Peyer's patch (tissue), 4 donors: Measurements from ENCODE around the gene HES5. TPM values are rescaled to one million over a fixed set of nuclear protein-coding genes. Genes with fewer than 3 reads are reported as not detected.

Source experiments
- DNase-seq, 3 donors: peaks; one replicate each; pipeline ENCODE4 v3.0.0-alpha.2; 2017 to 2019
- H3K27ac ChIP-seq, 4 donors: fragments of 200-600 bp; sonication (generic); one replicate each; pipeline ENCODE4 v1.5.1; 2016 to 2019
- H3K27me3 ChIP-seq, 2 donors: fragments of 200-600 bp; sonication (generic); one replicate each; pipeline ENCODE4 v1.5.1; 2019
- H3K36me3 ChIP-seq, 3 donors: fragments of 200-600 bp; sonication (generic); one replicate each; pipeline ENCODE4 v1.5.1; 2016 to 2019
- H3K4me1 ChIP-seq, 4 donors: fragments of 200-600 bp; sonication (generic); one replicate each; pipeline ENCODE4 v1.5.1; 2016 to 2019
- H3K4me3 ChIP-seq, 4 donors: fragments of 200-600 bp; sonication (generic); 1 replicate in 3 of 4; 2 replicates in 1 of 4; pipeline ENCODE4 v1.5.1; 2016 to 2019; ENCODE audit warnings: mild to moderate bottlenecking in 1 of 4
- H3K9me3 ChIP-seq, 4 donors: fragments of 200-600 bp; sonication (generic); one replicate each; pipeline ENCODE4 v1.5.1; 2016 to 2019; ENCODE audit warnings: mild to moderate bottlenecking in 1 of 4
- POLR2A ChIP-seq, 2 donors: fragments of 450-650 bp; IDR thresholded peaks; one replicate each; pipeline ENCODE4 v1.5.1; 2017; ENCODE audit warnings: antibody characterized with exemption in 2 of 2, mild to moderate bottlenecking in 2 of 2, moderate library complexity in 2 of 2
- total RNA-seq, 4 donors: library from RNA; depleted of rRNA; stranded (reverse); fragments of >200 nt; gene quantifications; one replicate each; pipeline ENCODE4 v1.1.0, GENCODE V29; 2016
- TF ChIP-seq, protein P1 (sequence below), 6 experiments: fragments of 450-650 bp in 4 of 6; fragments of 200-600 bp in 2 of 6; sonication (generic) in 1 of 6; IDR thresholded peaks; one replicate each; pipeline ENCODE4 v1.5.1; 2017 to 2019; ENCODE audit warnings: antibody characterized with exemption in 6 of 6, mild to moderate bottlenecking in 3 of 6, moderate library complexity in 1 of 6

HES5 gene
- total RNA-seq, 4 donors from 2014 or later, result 0.88 TPM; not detected in 3

DNA sequence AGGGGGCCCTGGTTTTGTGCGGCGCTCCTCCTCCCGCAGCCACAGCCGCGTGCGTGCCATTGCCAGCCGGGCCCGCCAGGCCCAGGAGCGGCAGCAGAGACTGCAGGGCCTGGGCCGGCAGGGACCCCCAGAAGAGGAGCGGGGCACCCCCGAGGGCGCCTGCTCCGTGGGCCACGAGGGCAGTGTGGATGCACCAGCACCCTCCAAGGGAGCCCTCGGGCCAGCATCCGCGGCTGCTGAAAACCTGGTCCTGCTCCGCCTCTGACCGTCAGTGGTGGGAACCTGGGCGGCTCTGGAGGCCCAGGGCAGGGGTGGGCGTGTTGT, 25.2 kb downstream of the HES5 start:
- DNase-seq, result no peak
- H3K4me3 ChIP-seq, result no peak overlapping the region
- H3K27ac ChIP-seq, result no peak overlapping the region
- H3K9me3 ChIP-seq, result no peaks in the 10 kb centered on the region
- peaks cover 0 to 11% of the 10 kb centered on the region in 2 donors for H3K27me3 ChIP-seq
- peaks cover 0 to 29% (median 0%) of the 10 kb centered on the region in 3 donors for H3K36me3 ChIP-seq
- TF ChIP-seq, protein P1, sequence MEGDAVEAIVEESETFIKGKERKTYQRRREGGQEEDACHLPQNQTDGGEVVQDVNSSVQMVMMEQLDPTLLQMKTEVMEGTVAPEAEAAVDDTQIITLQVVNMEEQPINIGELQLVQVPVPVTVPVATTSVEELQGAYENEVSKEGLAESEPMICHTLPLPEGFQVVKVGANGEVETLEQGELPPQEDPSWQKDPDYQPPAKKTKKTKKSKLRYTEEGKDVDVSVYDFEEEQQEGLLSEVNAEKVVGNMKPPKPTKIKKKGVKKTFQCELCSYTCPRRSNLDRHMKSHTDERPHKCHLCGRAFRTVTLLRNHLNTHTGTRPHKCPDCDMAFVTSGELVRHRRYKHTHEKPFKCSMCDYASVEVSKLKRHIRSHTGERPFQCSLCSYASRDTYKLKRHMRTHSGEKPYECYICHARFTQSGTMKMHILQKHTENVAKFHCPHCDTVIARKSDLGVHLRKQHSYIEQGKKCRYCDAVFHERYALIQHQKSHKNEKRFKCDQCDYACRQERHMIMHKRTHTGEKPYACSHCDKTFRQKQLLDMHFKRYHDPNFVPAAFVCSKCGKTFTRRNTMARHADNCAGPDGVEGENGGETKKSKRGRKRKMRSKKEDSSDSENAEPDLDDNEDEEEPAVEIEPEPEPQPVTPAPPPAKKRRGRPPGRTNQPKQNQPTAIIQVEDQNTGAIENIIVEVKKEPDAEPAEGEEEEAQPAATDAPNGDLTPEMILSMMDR (IDR thresholded peaks at IDR 0.05), result no peak
- TF ChIP-seq POLR2A (IDR thresholded peaks at IDR 0.05), result no peak
- H3K4me1 ChIP-seq, result peaks cover 0 to 6% (median 2%) of the 10 kb centered on the region in 4 donors

DNA sequence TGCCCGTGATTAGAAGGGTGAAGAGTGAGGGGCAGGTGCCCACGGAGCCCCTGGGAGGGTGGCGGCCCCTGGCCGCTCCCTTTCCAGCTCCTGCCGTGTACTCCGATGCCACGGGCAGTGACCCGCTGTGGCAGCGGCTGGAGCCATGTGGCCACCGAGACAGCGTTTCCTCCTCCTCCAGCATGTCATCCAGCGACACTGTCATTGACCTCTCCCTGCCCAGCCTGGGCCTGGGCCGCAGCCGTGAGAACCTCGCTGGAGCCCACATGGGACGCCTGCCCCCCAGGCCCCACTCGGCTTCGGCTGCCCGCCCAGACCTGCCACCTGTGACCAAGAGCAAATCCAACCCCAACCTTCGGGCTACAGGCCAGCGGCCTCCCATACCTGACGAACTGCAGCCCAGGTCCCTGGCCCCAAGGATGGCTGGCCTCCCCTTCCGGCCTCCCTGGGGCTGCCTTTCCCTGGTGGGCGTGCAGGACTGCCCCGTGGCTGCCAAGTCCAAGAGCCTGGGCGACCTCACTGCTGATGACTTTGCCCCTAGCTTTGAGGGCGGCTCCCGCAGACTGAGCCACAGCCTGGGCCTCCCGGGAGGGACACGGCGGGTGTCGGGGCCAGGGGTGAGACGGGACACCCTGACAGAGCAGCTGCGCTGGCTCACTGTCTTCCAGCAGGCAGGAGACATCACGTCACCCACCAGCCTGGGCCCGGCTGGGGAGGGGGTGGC, 25.7 kb downstream of the HES5 start:
- Histone ChIP-seq H3K36me3 (peaks cover 0 to 23% (median 0%) of the 10 kb centered on the region in 3 donors), H3K9me3 (no peaks in the 10 kb centered on the region), H3K27me3 (peaks cover 0 to 11% of the 10 kb centered on the region in 2 donors), H3K4me3 (no peak overlapping the region), H3K4me1 (peaks cover 0 to 12% (median 4%) of the 10 kb centered on the region in 4 donors), H3K27ac (no peak overlapping the region)
- no peak for DNase-seq
- TF ChIP-seq, protein P1 (IDR thresholded peaks at IDR 0.05), result no peak
- TF ChIP-seq POLR2A (IDR thresholded peaks at IDR 0.05), result no peak

DNA sequence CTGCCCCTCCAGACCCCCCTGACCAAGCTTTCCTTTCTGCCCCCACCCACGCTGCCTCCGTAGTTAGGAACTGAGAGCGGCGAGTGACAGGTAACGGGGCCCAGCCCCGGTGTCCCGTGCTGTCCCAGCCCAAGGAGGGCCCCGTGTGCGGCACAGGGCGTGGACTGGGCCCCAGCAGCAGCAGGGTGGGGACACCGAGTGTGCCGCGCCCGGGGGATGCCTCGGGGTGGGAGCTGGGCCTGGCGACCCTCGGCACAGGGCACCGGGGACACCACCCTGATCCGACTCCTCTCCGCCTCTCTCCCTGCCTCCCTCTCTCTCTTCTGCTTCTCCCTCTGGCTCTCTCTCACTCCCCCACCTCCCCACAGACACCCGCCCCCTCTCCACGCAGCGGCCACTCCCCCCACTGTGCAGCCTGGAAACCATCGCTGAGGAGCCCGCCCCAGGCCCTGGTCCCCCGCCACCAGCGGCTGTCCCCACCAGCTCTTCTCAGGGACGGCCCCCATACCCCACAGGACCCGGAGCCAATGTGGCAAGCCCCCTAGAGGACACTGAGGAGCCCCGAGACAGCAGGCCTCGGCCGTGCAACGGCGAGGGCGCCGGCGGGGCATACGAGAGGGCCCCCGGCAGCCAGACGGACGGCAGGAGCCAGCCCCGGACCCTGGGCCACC, 26.4 kb downstream of the HES5 start:
- H3K4me1 ChIP-seq, result peaks cover 0 to 14% (median 4%) of the 10 kb centered on the region in 4 donors
- TF ChIP-seq, protein P1 (IDR thresholded peaks at IDR 0.05), result no peak
- TF ChIP-seq POLR2A (IDR thresholded peaks at IDR 0.05), result no peak
- peaks cover 0 to 11% of the 10 kb centered on the region in 2 donors for H3K27me3 ChIP-seq
- peaks cover 0 to 16% (median 0%) of the 10 kb centered on the region in 3 donors for H3K36me3 ChIP-seq
- H3K9me3 ChIP-seq, result no peaks in the 10 kb centered on the region
- no peak for DNase-seq
- no peak overlapping the region for H3K27ac ChIP-seq
- no peak overlapping the region for H3K4me3 ChIP-seq

DNA sequence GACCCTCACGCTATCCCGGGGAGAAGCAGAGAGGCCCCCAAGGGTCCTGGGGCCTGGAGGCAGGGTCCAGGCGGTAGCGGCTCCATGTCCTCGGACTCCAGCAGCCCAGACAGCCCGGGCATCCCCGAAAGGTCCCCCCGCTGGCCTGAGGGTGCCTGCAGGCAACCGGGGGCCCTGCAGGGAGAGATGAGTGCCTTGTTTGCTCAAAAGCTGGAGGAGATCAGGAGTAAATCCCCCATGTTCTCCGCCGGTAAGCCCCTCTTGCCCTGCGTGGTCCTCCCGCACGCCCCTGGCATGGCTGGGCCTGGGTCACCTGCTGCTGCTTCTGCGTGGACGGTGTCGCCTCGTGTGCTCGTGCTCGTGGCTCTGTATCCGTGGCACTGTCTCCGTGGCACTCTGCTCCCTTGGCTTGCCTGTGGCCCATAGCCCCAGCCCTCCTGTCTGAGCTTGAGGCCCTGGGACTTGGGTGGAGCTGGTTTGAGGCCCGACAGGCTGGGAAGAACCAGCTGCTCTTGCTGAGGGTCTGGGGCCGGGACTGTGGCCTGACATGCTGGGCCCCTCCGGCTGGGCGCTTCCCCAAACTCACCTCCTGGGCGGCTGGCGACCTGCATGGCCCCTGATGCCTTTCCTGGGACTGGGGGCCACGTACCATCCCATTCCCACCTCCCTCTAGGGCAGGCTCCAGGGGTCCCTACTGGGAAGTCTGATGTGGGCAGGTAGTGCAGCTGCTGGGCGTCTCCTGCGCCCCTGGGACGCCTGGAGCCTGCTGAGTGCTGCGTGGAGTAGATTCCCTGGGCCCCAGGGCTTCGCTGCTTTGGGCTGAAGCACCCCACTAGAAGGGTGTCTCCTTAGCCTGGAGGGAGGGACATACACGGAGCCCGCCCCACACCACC, 27.2 kb downstream of the HES5 start:
- Histone ChIP-seq H3K27ac (no peak overlapping the region), H3K9me3 (no peaks in the 10 kb centered on the region), H3K27me3 (peaks cover 0 to 11% of the 10 kb centered on the region in 2 donors), H3K4me3 (no peak overlapping the region), H3K4me1 (peaks cover 0 to 21% (median 4%) of the 10 kb centered on the region in 4 donors), H3K36me3 (peaks cover 0 to 8% (median 0%) of the 10 kb centered on the region in 3 donors)
- TF ChIP-seq, protein P1 (IDR thresholded peaks at IDR 0.05), result no peak
- no peak for TF ChIP-seq POLR2A (IDR thresholded peaks at IDR 0.05)
- DNase-seq, result no peak

DNA sequence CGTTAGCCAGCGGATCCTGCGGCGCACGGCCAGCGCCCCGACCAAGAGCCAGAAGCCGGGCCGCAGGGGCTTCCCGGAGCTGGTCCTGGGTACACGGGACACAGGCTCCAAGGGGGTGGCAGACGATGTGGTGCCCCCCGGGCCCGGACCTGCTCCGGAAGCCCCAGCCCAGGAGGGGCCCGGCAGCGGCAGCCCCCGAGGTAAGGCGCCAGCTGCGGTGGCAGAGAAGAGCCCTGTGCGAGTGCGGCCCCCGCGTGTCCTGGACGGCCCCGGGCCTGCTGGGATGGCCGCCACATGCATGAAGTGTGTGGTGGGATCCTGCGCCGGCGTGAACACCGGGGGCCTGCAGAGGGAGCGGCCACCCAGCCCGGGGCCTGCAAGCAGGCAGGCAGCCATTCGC, 27.9 kb downstream of the HES5 start:
- H3K4me3 ChIP-seq, result no peak overlapping the region
- peaks cover 0 to 2% (median 0%) of the 10 kb centered on the region in 3 donors for H3K36me3 ChIP-seq
- peaks cover 0 to 11% of the 10 kb centered on the region in 2 donors for H3K27me3 ChIP-seq
- H3K9me3 ChIP-seq, result no peaks in the 10 kb centered on the region
- DNase-seq, result no peak
- no peak for TF ChIP-seq POLR2A (IDR thresholded peaks at IDR 0.05)
- TF ChIP-seq, protein P1 (IDR thresholded peaks at IDR 0.05), result no peak
- H3K4me1 ChIP-seq, result peaks cover 0 to 22% (median 4%) of the 10 kb centered on the region in 4 donors
- no peak overlapping the region for H3K27ac ChIP-seq
